HL-60 (cell line): ENCODE measurements around the gene ATP6V1G3.

Experiments used
- CTCF ChIP-seq: IDR thresholded peaks from one replicate; pipeline ENCODE4 v1.5.1; 2011; ENCODE audit warnings: low read length, control low read depth, inconsistent platforms; ENCODE audit not compliant: insufficient read depth
- GABPA ChIP-seq: IDR thresholded peaks from 2 replicates; pipeline ENCODE4 v1.6.1; 2012; ENCODE audit warnings: low read depth

GRCh38 chr1:198490224-198490623 lies 50.3 kb downstream of the ATP6V1G3 start:
- TF ChIP-seq CTCF (no peak), GABPA (no peak)
